ENCODE measurements around the gene HNRNPC.

- no peak for TF ChIP-seq CTCF (IDR thresholded peaks at IDR 0.05)
- peak; percentile 45 to 81 for TF ChIP-seq POLR2A (IDR thresholded peaks at IDR 0.05)
Measured at GRCh38 chr14:21308479-21309237, 39.4 kb upstream of the HNRNPC start.
